GM12875 (cell line): Measurements from ENCODE around the gene RERE.

Experiments used
- H3K4me3 ChIP-seq: one replicate; pipeline ENCODE4 v1.5.1; 2011; ENCODE audit warnings: low read depth, low read length, control low read depth
- TF ChIP-seq, protein P1 (sequence below): IDR thresholded peaks from 2 replicates; pipeline ENCODE4 v1.5.1; 2011; ENCODE audit warnings: low read depth, mild to moderate bottlenecking, control low read depth, inconsistent platforms, low read length, moderate library complexity, borderline replicate concordance; ENCODE audit not compliant: insufficient read depth

Gene RERE

DNA sequence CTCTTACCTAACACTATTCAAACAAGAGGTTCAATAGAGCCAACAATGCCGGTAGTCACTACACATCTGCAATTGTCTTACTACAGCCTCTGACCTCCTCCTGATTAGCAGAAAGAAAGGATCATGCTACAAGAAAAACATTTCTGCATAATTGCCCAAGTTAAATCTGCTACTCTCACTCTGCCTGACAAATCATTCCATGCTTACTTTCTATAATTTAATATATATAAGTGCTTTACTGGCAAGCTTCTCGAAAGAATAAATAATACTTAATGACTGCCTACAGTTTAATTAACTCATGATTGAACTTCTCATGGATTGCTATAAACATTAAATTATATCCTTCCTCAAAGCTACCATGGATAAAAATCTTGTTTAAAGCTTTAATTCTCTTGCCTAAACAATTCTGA is 343.5 kb downstream of the RERE start:
- H3K4me3 ChIP-seq = no peak overlapping the region
- TF ChIP-seq, protein P1, sequence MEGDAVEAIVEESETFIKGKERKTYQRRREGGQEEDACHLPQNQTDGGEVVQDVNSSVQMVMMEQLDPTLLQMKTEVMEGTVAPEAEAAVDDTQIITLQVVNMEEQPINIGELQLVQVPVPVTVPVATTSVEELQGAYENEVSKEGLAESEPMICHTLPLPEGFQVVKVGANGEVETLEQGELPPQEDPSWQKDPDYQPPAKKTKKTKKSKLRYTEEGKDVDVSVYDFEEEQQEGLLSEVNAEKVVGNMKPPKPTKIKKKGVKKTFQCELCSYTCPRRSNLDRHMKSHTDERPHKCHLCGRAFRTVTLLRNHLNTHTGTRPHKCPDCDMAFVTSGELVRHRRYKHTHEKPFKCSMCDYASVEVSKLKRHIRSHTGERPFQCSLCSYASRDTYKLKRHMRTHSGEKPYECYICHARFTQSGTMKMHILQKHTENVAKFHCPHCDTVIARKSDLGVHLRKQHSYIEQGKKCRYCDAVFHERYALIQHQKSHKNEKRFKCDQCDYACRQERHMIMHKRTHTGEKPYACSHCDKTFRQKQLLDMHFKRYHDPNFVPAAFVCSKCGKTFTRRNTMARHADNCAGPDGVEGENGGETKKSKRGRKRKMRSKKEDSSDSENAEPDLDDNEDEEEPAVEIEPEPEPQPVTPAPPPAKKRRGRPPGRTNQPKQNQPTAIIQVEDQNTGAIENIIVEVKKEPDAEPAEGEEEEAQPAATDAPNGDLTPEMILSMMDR = no peak

DNA sequence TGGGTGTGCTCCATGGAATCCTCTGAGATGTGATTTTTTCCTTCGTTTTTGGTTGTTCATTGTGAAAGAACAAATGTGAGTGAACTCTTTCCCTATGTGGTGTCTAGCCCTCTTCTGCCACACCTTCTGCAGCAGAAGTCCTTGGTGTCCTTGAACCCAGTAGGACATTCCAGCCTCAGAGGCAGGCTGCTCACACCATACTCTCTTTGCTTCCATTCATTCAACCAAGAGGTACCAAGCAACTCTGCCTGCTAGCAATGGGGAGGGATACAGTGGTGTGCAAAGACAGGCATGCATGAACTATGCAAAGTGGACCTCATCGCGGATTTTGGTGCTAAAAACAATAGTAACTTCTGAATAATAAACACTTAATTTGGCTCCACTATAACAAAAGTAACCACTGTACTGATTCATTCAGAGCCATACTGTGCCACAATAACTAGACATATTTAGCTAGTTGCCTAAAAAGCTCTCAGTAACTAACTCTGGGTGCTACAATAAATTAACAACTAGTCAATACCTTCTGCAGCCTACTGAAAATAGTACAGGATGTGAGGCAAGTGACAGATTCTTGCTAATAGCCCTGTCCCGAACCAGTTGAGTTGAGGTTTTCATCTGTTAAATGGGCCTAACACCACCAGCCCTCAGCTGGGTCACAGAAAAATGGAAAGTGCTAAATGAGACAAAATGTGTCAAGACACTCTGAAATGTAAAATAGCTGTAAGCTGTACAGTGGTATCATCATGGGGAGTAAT is 344.1 kb downstream of the RERE start:
- H3K4me3 ChIP-seq = no peak overlapping the region

DNA sequence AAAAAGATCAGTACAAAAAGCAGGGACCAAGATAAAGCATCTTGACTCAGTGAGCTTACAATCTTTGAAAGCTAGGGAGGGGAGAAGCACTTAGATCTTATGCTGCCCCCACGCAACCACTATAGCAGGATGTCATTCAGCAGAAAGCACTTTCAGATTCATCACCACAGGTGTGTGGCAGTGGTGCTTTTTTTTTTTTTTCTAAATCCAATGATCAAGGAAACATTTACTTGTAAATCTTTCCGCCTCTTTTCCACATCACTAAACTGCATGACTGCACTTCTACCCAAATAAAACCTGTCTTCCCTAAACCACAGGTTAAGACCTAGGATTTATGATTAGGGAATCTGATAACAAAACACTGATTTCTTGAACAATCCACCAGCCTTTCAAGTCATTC is 344.8 kb downstream of the RERE start:
- TF ChIP-seq, protein P1 = no peak

More for the DNA sequence above, 344.1 kb downstream of the RERE start:
- TF ChIP-seq, protein P1 = no peak

DNA sequence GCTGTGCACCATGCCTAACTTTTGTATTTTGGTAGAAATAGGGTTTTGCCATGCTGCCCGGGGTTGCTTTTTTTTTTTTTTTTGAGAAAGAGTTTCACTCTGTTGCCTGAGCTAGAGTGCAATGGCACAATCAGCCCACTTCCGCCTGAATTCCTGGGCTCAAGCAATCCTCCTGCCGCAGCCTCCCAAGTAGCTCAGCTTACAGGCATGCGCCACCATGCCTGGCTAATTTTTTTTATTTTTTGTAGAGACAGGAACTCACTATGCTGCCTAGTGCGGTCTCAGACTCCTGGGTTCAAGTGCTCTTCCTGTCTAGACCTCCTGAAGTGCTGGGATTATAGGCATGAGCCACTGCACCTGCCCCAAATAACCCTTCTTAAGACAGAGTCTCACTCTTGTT is 346.0 kb downstream of the RERE start:
- H3K4me3 ChIP-seq = no peak overlapping the region
- TF ChIP-seq, protein P1 = no peak

More for the DNA sequence above, 344.8 kb downstream of the RERE start:
- no peak overlapping the region for H3K4me3 ChIP-seq

DNA sequence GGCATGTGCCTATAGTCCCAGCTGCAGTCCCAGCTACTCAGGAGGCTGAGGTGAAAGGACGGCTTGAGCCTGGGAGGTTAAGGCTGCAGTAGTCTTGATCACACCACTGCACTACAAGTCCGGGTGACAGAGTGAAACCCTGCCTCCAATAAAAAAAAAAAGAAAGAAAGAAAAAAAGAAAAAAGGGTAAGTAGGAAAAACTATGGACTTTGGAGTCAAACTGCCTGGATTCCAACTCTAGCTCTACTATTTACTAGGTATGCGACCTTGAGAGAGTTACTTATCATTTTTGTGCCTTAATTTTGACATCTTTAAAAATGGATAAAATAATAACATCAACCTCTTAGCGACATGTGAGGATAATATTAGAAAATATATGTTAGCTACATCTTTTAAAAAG is 348.7 kb downstream of the RERE start:
- TF ChIP-seq, protein P1 = no peak
- no peak overlapping the region for H3K4me3 ChIP-seq

DNA sequence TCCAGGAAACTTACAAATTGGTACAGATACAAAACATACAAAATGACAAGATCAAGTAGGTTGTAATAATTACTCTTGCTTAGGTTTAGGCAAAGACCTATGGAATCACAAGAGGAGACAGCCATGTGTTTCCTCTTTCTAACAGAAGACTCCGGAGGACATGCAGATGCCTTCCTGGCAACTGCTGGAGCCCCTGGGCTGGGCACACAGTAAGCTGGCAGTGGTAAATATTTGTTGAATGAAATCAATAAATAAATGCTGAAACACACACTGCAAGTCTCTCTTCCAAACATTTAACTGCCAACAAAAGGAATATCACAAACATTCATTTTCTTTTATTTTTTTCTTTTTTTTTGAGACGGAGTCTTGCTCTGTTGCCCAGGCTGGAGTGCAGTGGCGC is 350.1 kb downstream of the RERE start:
- TF ChIP-seq, protein P1 = no peak
- no peak overlapping the region for H3K4me3 ChIP-seq

DNA sequence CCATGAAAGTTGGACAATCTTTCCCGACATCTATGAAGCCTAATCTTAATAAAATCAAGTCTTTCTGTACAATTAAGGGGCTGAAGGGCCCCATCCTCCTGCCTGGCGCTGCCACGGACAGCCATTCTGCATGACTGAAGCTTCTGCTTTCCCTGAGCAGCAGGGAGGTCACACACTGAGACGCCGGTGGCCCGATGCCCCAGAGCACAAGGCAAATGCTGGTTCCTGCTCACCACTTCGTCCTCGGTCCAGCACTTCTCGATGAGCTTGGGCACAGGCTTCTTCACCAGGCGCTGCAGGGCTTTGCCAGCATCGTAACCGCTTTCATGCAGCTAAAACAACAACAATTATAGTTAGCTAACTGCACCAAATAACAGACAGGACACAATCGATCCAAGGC is 351.7 kb downstream of the RERE start:
- TF ChIP-seq, protein P1 = no peak
- no peak overlapping the region for H3K4me3 ChIP-seq
